GM21526 (cell line): ENCODE results near the gene RPGRIP1L.

ENCODE experiments used
- ATAC-seq: cut with Tn5 transposase; IDR thresholded peaks from one replicate; pipeline ENCODE4 v1.9.1; 2021; ENCODE audit warnings: moderate library complexity; ENCODE audit not compliant: unreplicated experiment, low FRiP score

Gene RPGRIP1L

DNA sequence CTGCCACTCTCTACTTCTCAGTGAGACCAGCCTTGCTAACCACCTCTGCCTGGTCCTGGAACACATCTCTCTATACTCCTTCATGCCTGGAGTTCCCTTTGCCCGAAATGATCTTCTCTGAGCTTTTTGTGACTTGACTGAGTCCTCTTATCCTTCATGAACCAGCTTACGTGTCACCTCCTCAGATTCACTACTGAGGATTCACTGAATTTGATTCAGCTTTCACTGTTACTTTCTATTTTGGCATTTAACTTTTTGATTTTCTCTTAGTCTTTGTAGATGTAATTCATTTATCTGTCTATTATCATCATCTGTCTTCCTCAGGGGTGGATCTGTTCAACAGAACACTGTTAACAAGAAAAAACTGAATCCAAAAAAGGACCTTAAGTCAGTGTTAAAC lies 95.6 kb downstream of the RPGRIP1L start:
- ATAC-seq = no peak

DNA sequence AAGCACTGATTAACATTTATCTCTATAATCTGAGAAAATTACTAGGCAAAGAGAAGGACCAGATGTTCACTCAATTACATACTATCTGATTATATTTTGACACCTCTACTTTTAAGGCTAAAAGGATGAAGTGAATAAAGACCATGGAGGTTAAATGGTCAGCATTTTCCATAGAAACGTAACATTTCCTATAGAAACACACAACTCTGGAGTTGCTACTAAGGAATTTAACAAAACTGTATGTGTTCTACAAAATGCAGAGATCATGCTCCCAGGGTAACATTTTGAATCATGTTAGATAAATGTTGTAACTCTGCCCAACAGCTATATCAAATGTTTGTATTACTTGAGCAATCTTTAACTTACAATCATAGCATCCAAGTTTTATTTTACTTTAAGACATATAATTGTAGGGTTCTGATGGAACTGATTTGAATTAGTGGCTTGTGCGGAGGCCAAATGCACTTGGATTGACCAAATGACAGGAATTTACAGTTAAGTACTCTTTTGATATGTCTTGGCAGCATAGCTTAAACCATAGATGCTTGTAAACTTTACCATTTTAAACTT lies 97.7 kb downstream of the RPGRIP1L start:
- ATAC-seq = no peak

DNA sequence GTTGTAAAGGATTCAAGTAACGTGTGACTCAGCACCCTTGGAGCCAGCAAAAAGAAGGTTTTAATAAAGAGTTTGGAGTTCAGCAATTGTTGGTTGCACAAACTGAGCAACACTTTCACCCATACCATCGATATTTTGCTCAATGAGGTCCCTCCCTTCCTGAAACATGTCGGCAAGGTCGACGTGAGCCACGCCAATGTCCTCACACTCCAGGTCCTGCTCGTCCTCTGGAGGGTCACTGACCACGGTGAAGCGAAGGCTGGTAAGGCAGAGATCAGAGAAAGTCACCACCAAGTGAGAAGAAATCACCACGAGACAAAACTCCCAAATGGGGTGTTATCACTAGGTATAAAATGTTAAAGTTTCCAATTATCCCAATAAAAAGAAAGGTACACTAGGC lies 98.3 kb downstream of the RPGRIP1L start:
- no peak for ATAC-seq

DNA sequence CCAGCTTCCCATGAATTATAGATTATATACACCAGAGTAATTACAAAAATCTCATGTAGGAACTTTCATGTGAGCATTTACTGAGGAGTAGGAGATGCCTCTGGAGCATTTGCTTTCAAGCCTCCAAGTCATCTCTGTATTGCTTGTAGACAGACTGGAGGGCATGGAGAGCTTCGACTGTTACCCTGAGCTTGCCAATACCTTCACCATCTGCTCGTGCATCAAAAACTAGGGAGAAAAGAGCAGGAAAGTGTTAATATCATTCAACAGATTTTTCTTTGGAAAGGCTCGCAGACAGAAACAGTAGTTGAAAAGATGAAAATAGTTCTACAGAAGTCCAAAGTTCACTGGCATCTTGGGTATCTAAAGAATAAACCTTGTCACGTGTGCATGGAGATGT lies 101.7 kb downstream of the RPGRIP1L start:
- no peak for ATAC-seq

DNA sequence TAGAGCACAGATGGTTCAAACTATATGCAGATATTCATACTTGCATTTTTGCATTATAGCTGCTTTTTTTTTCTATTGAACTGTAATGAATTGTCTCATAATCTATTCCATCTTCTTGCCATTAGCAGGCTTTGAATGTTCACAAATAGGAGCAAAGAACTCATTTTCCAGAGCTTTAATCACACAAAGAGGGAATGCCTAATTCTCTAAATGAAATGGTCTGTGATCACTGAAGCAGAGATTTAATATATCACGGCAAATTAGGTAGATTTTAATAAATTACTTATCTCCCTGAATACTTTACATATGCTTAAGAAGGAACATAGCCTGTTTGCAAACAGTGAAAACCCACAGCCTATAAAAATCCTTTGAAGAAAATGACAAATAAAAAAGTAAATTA lies 103.0 kb downstream of the RPGRIP1L start:
- no peak for ATAC-seq

DNA sequence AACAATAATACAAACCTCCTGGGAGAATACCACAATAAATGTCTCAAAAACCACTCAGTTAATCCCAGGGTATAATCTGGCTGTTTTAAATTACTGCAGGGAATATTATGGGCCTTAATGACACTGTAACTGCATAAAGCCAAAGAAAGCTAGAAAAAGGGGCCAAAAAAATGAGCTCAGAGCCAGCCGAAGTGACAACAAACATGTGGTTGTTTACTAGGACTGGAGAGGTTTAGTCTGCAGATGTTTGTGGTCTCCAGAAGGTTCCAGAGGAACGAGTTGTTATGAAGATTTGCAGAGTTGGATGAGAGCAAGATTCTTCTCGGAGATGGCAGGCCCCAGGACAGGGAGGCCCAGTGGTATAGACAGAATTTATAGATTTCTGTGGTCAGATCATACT lies 103.5 kb downstream of the RPGRIP1L start:
- no peak for ATAC-seq

DNA sequence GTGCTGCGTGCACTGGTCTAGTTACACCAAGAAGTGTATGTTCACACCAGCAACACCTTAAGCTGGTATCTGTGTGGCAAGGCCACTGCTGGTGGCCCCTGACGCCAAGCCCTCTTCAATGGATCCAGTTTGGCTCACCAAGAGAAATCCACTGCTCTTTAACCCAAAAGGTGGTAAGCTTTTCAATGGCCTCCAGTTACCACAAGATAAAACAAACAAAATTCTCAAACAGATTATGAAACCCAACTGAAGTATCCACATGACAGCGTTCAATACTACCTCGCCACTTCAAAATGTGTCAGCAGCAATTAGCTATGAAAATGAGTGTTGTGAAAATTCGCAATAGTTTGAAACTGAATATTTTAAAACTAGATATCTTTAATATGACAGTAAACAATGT lies 104.1 kb downstream of the RPGRIP1L start:
- no peak for ATAC-seq

DNA sequence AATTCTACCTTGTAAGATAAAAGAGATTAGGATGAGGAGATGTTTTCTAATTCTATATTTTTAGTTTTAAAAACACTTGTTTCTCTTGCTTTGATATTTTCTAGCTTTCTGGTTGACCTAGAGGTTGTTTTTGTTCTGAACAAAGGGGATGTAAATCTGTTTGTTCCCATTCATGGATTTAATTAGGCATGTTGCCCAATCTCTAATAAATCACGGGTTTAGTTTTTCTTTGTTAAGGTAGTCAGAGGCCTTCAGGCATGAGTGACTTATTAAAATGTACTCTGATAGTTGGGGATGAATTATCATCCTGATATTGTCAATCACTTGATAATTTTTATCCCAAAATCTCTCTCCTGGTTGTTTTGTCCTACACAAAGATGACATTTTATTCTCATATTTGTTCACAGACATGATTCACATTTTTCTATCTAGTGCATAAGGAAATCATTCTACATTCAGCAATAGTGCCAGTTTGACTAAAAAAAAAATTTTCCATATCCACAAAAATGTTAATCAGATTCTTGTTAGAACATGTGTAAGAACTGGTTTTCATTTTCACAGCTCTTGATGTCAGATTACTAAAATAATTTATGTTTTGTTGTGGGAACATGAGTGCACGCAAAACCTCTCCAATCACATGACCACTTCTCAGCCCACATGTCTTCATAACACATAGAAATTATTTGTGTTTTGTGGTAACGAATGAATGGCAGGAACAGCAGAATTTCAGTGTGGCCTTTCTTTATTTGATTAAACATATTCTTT lies 105.0 kb downstream of the RPGRIP1L start:
- no peak for ATAC-seq

DNA sequence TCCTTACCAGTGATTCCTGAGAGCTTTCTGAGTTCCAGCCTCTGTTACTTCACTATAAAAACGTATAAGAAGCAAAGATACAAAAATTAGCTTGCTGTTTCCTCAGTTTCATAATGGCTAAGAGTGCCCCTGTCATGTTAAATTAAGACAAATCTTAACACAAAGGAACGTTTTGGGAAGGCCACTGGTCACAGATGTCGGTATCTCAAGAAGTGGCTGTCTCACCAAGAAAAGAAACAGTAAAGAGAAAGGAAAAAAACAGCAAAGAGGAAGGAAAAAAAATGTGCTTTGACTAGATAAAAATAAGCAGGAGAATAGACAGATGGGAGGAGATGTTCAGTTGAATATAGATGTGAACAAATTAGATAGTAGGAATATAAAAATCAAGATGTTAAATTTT lies 105.9 kb downstream of the RPGRIP1L start:
- no peak for ATAC-seq

DNA sequence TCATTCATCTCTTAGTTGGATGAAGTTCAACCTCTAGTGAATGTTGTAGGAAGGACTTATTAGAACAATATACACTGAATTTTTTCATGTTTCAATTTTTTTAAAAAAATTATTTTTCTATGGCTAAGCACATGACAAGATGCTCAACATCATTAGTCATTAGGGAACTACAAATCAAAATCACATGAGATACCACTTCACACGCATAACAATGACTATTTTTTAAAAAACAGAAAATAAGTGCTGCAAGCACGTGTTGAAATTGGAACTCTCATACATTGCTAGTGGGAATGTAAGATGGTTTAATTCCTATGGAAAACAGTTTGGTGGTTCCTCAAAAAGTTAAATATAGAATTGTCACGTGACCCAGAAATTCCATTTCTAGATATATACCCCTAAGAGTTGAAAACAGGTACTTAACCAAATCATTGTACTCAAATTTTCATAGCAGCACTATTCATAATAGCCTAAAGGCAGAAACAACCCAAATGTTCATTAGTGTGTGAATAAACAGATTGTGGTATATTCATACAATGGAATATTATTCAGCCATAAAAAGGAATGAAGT lies 115.5 kb downstream of the RPGRIP1L start:
- ATAC-seq = no peak

DNA sequence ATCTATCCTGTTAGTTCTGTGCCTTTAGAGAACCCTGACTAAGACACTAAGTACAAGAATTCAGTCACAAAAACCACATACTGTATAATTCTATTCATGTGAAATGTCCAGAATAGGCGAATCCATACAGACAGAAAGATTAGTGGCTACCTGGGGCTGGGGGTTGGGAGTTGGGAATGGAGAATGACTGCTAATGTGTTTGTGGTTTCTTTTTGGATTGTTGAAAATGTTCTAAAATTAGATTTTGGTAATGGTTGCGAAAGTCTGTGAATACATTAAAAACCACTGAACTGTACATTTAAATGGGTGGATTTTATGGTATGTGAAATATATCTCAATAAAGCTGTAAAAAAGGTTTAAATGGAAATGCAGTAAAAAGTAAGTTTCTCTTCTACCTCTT lies 120.3 kb downstream of the RPGRIP1L start:
- ATAC-seq = no peak

DNA sequence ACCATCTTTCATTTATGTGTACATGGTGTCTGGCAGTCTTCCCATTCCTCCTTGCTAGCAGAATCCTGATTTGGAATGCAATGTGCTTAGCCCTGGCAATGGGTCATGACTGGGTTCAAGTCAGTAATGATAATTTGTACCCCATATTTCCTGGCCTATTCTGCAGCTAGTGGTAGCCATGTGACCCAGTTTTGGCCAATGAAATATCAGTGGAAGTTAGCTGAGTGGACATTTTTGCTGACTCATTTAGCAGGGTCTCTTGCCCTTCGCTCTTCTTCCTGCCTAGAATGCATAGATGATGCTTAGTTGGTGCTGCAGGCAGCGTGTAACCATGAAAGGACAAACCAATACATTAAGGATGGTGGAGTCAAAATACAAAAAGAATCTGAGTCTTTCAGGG lies 121.9 kb downstream of the RPGRIP1L start:
- ATAC-seq = no peak

DNA sequence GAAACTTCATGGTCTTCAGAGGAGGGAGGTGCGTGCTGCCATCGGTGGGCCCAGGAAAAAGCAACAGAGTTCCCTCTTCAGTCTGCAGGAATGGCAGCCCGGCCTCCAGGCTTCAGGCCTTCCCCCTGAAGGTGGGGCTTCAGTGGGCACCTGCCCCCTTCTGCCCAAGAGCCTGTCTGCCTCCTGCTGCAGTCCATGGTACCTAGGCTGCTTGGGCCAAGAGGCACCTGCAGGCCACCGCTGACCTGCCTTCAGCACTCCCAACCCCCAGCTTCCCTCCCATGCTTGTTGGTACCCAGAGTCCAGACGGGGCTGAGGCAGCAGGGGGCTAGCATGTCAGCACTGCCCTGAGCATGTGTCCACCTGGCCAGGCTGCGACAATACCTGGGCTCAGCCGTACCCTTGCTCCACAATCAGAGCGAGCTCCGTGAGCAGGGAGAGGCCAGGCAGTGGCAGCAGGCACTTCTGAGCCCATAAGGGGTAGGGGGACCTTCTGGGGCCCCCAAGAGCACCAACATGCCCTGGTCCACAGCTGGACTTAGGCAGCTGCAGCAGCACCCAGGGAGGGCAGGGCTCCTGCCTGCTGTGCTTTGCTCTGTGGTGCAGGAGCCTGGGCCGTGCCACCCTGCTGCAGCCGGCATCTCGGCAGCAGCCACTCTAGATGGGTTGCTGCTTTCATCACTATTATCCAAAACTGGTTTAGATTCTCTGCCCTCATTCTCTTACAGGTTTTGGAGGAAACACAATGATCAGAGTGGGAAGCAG lies 123.4 kb downstream of the RPGRIP1L start:
- ATAC-seq = no peak

DNA sequence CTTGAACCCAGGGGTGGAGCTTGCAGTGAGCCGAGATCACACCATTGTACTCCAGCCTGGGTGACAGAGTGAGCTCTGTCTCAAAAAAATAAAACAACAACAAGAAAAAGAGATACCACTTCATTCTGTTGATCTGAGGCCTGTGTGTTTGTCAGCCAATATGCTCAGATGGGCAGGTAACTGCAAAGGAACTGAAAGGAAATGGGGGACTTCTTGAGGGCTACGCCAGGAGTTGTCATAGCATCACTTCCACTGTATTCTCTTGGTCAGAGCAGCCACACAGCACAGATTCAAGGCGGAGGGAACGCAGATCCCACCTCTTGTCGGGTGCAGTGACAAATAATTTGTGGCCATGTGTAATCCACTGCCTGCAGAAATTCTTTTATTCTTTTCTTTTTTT lies 126.8 kb downstream of the RPGRIP1L start:
- ATAC-seq = no peak

DNA sequence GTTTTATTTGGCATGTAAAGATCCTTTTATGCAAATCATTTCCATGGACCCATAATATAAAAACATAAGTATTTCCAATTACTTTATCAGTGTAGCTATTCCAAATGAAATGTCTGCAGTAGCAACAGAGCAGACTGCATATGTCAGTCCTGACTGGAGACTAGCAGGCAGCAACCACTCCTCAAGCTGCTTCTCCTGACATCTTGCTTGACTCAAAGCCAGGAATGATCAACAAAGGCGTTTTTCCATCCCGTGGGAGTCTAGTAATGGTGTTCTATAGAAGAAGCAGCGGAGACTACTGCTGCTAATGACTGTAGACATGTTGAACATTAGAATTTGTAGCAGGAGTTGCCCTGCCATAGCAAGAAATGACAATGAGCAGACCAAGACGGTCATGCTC lies 127.4 kb downstream of the RPGRIP1L start:
- no peak for ATAC-seq

DNA sequence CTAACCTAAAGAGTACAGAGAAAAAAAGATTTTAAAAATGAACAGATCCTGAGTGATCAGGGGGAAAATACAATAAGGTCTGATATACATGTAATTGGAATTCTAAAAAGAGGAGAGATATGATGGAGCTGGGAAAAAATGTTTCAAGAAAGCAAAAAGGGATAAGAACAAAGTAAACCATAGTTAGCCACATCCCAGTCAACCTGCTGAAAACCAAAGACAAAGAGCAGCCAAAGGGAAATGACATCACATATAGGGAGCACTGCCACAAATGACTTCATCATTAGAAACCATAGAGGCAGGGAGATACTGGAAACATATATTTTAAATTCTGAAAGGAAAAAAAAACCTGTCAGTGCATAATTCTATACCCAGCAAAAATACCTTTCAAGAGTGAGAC lies 131.9 kb downstream of the RPGRIP1L start:
- ATAC-seq = no peak

DNA sequence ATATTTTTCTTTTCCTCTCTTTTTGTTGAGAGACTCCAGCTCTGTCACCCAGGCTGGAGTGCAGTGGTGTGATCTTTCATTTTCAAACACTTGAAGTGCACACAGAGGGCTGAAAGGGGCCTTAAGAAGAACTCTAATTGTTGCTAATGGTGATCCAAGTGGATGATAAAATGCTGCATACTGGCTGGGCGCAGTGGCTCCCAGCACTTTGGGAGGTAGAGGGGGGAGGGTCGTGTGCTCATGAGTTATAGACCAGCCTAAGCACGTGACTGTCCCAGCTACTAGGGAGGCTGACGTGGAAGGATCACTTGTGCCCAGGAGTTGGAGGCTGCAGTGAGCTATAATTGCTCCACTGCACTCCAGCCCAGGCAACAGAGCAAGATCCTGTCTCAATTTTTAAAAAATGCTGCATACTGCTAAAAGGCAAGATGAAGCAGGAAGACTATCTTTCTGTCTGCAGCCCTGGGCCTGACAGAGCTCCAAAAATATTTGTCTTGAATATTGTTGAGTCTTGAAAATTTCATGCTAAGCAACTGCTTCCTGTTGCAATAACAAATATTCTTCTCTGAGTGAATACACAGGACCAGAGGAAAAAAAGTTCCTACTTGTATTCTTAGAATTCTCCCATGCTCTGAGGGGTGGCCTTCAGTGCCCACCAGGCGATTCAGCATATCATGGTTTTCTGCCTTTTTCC lies 137.0 kb downstream of the RPGRIP1L start:
- no peak for ATAC-seq

DNA sequence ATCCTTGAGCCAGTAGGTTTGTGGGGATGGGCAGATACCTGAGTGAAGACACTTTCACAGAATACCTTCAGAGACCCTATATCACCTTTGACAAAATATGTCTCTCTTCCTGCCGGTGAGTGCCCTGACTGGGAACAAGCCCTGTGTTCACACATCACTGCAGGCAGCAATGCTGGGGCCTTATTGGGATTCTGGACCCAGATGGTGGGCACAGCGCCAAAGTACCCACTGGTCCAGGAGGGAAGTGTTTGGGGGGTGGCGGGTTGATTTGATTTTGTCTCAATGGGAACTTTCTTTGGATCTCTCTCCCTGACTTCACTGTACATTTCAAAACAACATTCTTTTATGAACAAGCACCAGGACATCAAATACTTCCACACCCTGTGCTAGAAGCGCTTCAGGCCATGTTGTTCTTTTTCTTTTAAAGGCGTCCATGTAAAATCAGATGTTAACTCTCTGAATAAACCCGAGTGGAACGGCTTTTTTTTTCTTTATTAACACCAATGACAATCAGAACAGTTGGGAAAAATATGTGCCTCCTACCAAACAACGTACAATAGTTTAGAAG lies 138.3 kb downstream of the RPGRIP1L start:
- no peak for ATAC-seq

DNA sequence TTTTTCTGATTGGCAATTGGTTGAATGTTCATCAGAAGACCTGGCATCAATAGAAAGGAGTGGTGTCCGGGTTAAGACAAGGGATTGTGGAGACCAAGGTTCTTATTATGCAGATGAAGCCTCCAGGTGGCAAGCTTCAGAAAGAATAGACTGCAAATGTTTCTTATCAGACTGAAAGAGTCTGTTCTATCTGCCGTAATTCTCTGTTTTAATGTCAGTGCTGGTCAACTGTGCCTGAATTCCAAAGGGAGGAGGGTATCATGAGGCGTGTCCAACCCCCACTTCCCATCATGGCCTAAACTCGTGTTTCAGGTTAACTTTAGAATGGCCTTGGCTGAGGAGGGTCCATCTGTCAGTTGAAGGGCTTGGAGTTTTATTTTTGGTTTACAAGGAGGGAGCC lies 140.2 kb downstream of the RPGRIP1L start:
- no peak for ATAC-seq

DNA sequence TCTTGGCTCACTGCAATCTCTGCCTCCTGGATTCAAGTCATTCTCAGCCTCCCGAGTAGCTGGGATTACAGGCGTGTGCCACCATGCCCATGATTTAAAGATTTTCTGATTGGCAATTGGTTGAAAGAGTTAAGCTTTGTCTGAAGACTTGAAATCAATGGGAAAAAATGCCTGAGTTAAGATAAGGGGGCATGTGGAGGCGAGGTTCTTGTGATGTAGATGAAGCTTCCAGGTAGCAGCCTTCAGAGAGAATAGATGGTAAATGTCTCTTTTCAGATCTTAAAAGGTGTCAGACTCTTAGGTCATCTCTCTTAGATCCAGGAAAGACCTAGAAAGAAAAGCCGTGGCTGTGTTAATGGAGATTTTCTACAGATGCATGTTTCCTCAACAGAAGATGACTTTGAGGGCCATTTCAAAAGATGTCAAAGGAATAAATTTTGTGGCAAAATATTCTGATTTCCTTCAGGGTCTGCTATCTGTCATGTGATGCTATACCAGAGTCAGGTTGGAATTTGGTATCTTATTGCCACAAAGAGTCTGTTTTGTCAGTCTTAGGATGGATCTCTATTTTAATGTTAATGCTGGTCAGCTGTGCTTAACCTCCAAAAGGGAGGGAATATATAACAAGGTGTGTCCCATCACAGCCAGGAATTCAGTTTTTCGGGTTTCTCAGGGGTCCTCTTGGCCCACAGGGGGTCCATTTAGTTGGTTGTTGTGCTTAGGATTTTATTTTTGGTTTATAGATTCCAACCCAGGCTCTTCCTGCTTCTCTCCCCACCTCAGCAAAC lies 142.4 kb downstream of the RPGRIP1L start:
- ATAC-seq = no peak
